Endometrial microvascular endothelial cells (primary cell): ENCODE measurements around the gene HPRT1. TPM values are rescaled to one million over a fixed set of nuclear protein-coding genes. Genes with fewer than 3 reads are reported as not detected.
"Not testable (repeated sequence)": the region's sequence is repeated elsewhere in the genome, so short reads cannot be mapped to it uniquely, and the experiment has no call there.

Experiments used
- in situ Hi-C: cut with HindIII; loops from 2 replicates; pipeline ENCODE4 v1.10.0; 2017; ENCODE audit warnings: low sequenced_read_pairs, low pct_unique_long_range_greater_than_20kb; ENCODE audit errors: inconsistent ontology term
- total RNA-seq: library from RNA; depleted of rRNA; stranded (reverse); fragments of >200 nt; gene quantifications from one replicate; pipeline ENCODE4 v1.2.3, GENCODE V29; 2015; ENCODE audit errors: inconsistent ontology term

HPRT1 gene
- 37.2 TPM for total RNA-seq

GRCh38 chrX:134460005-134460861, at the start of gene HPRT1:
TSS of gene HPRT1 (plus strand) at chrX:134460165. CDS start at chrX:134460312, 147 bp downstream.
- in situ Hi-C loops, result no loop called here

- in situ Hi-C loops, result no loop called here
Observed at GRCh38 chrX:134416087-134416486, 43.9 kb upstream of the HPRT1 start.

GRCh38 chrX:134418317-134419113, 41.5 kb upstream of the HPRT1 start:
- in situ Hi-C loops, result no loop called here

GRCh38 chrX:134419784-134420183, 40.2 kb upstream of the HPRT1 start:
- in situ Hi-C loops, result no loop called here

GRCh38 chrX:134423606-134424005, 36.4 kb upstream of the HPRT1 start:
- in situ Hi-C loops, result no loop called here

- in situ Hi-C loops, result no loop called here
Observed at GRCh38 chrX:134426281-134426680, 33.7 kb upstream of the HPRT1 start.

- in situ Hi-C loops, result no loop called here
Observed at GRCh38 chrX:134431894-134432293, 28.1 kb upstream of the HPRT1 start.

GRCh38 chrX:134435894-134436293, 24.1 kb upstream of the HPRT1 start:
- in situ Hi-C loops, result no loop called here

- in situ Hi-C loops, result no loop called here
Observed at GRCh38 chrX:134443020-134443419, 16.9 kb upstream of the HPRT1 start.

GRCh38 chrX:134443461-134443860, 16.5 kb upstream of the HPRT1 start:
- in situ Hi-C loops, result no loop called here

GRCh38 chrX:134444681-134445080, 15.3 kb upstream of the HPRT1 start:
- in situ Hi-C loops, result no loop called here

GRCh38 chrX:134452596-134452995, 7.4 kb upstream of the HPRT1 start:
- in situ Hi-C loops, result no loop called here

GRCh38 chrX:134453631-134454030, 6.3 kb upstream of the HPRT1 start:
- in situ Hi-C loops, result no loop called here

- in situ Hi-C loops, result no loop called here
Observed at GRCh38 chrX:134454506-134454905, 5.5 kb upstream of the HPRT1 start.

- in situ Hi-C loops, result no loop called here
Observed at GRCh38 chrX:134457708-134458107, 2.3 kb upstream of the HPRT1 start.

- in situ Hi-C loops, result no loop called here
Observed at GRCh38 chrX:134459683-134460004, 321 bp upstream of the HPRT1 start.

- in situ Hi-C loops, result no loop called here
Observed at GRCh38 chrX:134460862-134461220, 876 bp downstream of the HPRT1 start.

- in situ Hi-C loops, result no loop called here
Observed at GRCh38 chrX:134461437-134461836, 1.5 kb downstream of the HPRT1 start.

- in situ Hi-C loops, result no loop called here
Observed at GRCh38 chrX:134462927-134463326, 3.0 kb downstream of the HPRT1 start.

GRCh38 chrX:134464453-134464852, 4.5 kb downstream of the HPRT1 start:
- in situ Hi-C loops, result not testable (repeated sequence)
